SK-N-SH (cell line): ENCODE data around the gene SNED1. TPM values are rescaled to one million over a fixed set of nuclear protein-coding genes. Genes with fewer than 3 reads are reported as not detected.

Experiments
- CTCF ChIA-PET: fragments of 300-600, 350-600 bp; formaldehyde crosslinking; extraction: SDS; loops from one replicate; lab custom pipeline; 2021; lab: Yijun Ruan, JAX
- POLR2A ChIA-PET: fragments of 350-600 bp; sonication (Branson Sonifier 250); formaldehyde crosslinking; extraction: SDS; loops from one replicate; lab custom pipeline; 2020; ENCODE audit warnings: antibody characterized with exemption, inconsistent platforms; lab: Yijun Ruan, JAX
- DNase-seq: peaks from one replicate; pipeline ENCODE4 v3.0.0; 2012
- H2AFZ ChIP-seq: fragments of 200-600 bp; sonication (generic); 2 replicates; pipeline ENCODE4 v1.8.1; 2016; ENCODE audit warnings: antibody characterized with exemption, mild to moderate bottlenecking, low read depth
- H3F3A ChIP-seq: fragments of 200-600 bp; sonication (generic); replicated peaks from 2 replicates; pipeline ENCODE3; 2016; ENCODE audit warnings: antibody characterized with exemption, mild to moderate bottlenecking; ENCODE audit not compliant: insufficient read depth
- H3K27ac ChIP-seq, 2 experiments: fragments of 200-500 bp in 1 of 2; fragments of 200-600 bp in 1 of 2; sonication (Bioruptor generic) in 1 of 2; sonication (generic), shearing (Covaris generic) in 1 of 2; 2 replicates each; pipeline versions ENCODE4 v1.5.1 to v1.6.1; 2014 to 2016; ENCODE audit warnings: low read depth in 2 of 2, inconsistent platforms in 1 of 2, low read length in 1 of 2, mild to moderate bottlenecking in 1 of 2, mixed read lengths in 1 of 2
- H3K27me3 ChIP-seq: fragments of 200-600 bp; sonication (generic), shearing (Covaris generic); 2 replicates; pipeline ENCODE4 v1.6.1; 2016; ENCODE audit warnings: mixed run types; ENCODE audit not compliant: insufficient read depth
- H3K36me3 ChIP-seq, 2 experiments: fragments of 200-500 bp in 1 of 2; fragments of 200-600 bp in 1 of 2; sonication (Bioruptor generic) in 1 of 2; sonication (generic) in 1 of 2; replicated peaks in 1 of 2; 2 replicates each; pipeline versions ENCODE3 to v1.5.1; 2014 to 2016; ENCODE audit warnings: low read length in 1 of 2, mild to moderate bottlenecking in 1 of 2; ENCODE audit not compliant: insufficient read depth in 2 of 2, control insufficient read depth in 1 of 2
- H3K4me1 ChIP-seq, 2 experiments: fragments of 200-500 bp in 1 of 2; fragments of 200-600 bp in 1 of 2; sonication (Bioruptor generic) in 1 of 2; sonication (generic), shearing (Covaris generic) in 1 of 2; 2 replicates each; pipeline versions ENCODE4 v1.5.1 to v1.6.1; 2014 to 2016; ENCODE audit warnings: low read depth in 1 of 2, low read length in 1 of 2, mixed run types in 1 of 2; ENCODE audit not compliant: insufficient read depth in 2 of 2, control insufficient read depth in 1 of 2
- H3K4me2 ChIP-seq: fragments of 200-600 bp; sonication (generic), shearing (Covaris generic); 2 replicates; pipeline ENCODE4 v1.6.1; 2017; ENCODE audit warnings: mixed run types
- H3K4me3 ChIP-seq, 2 experiments: fragments of 200-500 bp in 1 of 2; fragments of 200-600 bp in 1 of 2; sonication (Bioruptor generic) in 1 of 2; sonication (generic), shearing (Covaris generic) in 1 of 2; 2 replicates each; pipeline versions ENCODE4 v1.5.1 to v1.8.1; 2014 to 2016; ENCODE audit warnings: low read depth in 2 of 2, inconsistent platforms in 1 of 2, low read length in 1 of 2, mild to moderate bottlenecking in 1 of 2, mixed read lengths in 1 of 2, moderate library complexity in 1 of 2
- H3K79me2 ChIP-seq: fragments of 200-600 bp; sonication (generic); 2 replicates; pipeline ENCODE4 v1.8.1; 2017; ENCODE audit warnings: mild to moderate bottlenecking; ENCODE audit not compliant: insufficient read depth
- H3K9ac ChIP-seq: fragments of 200-600 bp; sonication (generic); 2 replicates; pipeline ENCODE4 v1.6.1; 2017; ENCODE audit warnings: mixed run types
- H3K9me2 ChIP-seq: fragments of 200-600 bp; sonication (generic); 2 replicates; pipeline ENCODE4 v1.6.1; 2017; ENCODE audit warnings: mixed run types
- H3K9me3 ChIP-seq: fragments of 200-600 bp; sonication (generic); 2 replicates; pipeline ENCODE4 v1.6.1; 2017; ENCODE audit warnings: mixed run types, mild to moderate bottlenecking, moderate library complexity
- H4K20me1 ChIP-seq: fragments of 200-600 bp; sonication (generic); 2 replicates; pipeline ENCODE4 v1.6.1; 2017; ENCODE audit warnings: mild to moderate bottlenecking, mixed run types; ENCODE audit not compliant: insufficient read depth
- CHD2 ChIP-seq: fragments of 150-350 bp; IDR thresholded peaks from 2 replicates; pipeline ENCODE4 v1.6.1; 2018; ENCODE audit warnings: low read length; ENCODE audit not compliant: partially characterized antibody
- CTCF ChIP-seq: fragments of 200-600 bp; sonication (generic); IDR thresholded peaks from 2 replicates; pipeline ENCODE4 v1.6.1; 2017; ENCODE audit warnings: antibody characterized with exemption, mild to moderate bottlenecking, moderate library complexity
- EP300 ChIP-seq, 2 experiments: IDR thresholded peaks; 2 replicates each; pipeline versions ENCODE4 v1.4.0 to v1.6.1; 2012; ENCODE audit warnings: borderline replicate concordance in 1 of 2, low read depth in 1 of 2, low read length in 1 of 2
- FOXJ3 ChIP-seq: sonication (generic); formaldehyde crosslinking; IDR thresholded peaks from 2 replicates; pipeline ENCODE4 v1.5.1; 2020; ENCODE audit warnings: mild to moderate bottlenecking, missing genetic modification reagents
- FOXM1 ChIP-seq: IDR thresholded peaks from 2 replicates; pipeline ENCODE4 v1.4.0; 2012; ENCODE audit warnings: low read depth, mild to moderate bottlenecking
- GABPA ChIP-seq: IDR thresholded peaks from 2 replicates; pipeline ENCODE4 v1.4.0; 2012; ENCODE audit warnings: low read depth, mild to moderate bottlenecking
- IRF3 ChIP-seq: fragments of 150-350 bp; IDR thresholded peaks from 2 replicates; pipeline ENCODE4 v1.6.1; 2016; ENCODE audit warnings: mild to moderate bottlenecking, low read depth, low read length
- MAX ChIP-seq: IDR thresholded peaks from 2 replicates; pipeline ENCODE4 v1.4.0; 2012; ENCODE audit warnings: low read depth
- PBX3 ChIP-seq: IDR thresholded peaks from 2 replicates; pipeline ENCODE4; 2012
- RCOR1 ChIP-seq: fragments of 150-350 bp; IDR thresholded peaks from 2 replicates; pipeline ENCODE4 v1.6.1; 2017; ENCODE audit warnings: antibody characterized with exemption, low read length
- REST ChIP-seq: IDR thresholded peaks from 2 replicates; pipeline ENCODE4 v1.6.1; 2012; ENCODE audit warnings: mild to moderate bottlenecking, low read depth, low read length, moderate library complexity
- RXRA ChIP-seq: IDR thresholded peaks from 2 replicates; pipeline ENCODE4 v1.4.0; 2012; ENCODE audit warnings: low read depth, mild to moderate bottlenecking, borderline replicate concordance
- SMC3 ChIP-seq: IDR thresholded peaks from 2 replicates; pipeline ENCODE4 v1.6.1; 2012; ENCODE audit warnings: low read depth, low read length, improper control_type of control experiment
- TAF1 ChIP-seq: IDR thresholded peaks from 2 replicates; pipeline ENCODE4 v1.6.1; 2012; ENCODE audit warnings: low read depth, mild to moderate bottlenecking, low read length, moderate library complexity, borderline replicate concordance
- TCF12 ChIP-seq: IDR thresholded peaks from 2 replicates; pipeline ENCODE4 v1.4.0; 2012
- TEAD4 ChIP-seq: IDR thresholded peaks from 2 replicates; pipeline ENCODE4 v1.4.0; 2012; ENCODE audit warnings: mild to moderate bottlenecking, borderline replicate concordance; ENCODE audit not compliant: insufficient read depth
- YY1 ChIP-seq: IDR thresholded peaks from 2 replicates; pipeline ENCODE4 v1.4.0; 2012; ENCODE audit warnings: low read depth, mild to moderate bottlenecking
- WGBS: methylation state at CpG from one replicate; pipeline ENCODE4 v1.1.6; 2017; ENCODE audit warnings: low lambda C conversion rate; 5-methylcytosine and 5-hydroxymethylcytosine counted together
- polyA plus RNA-seq, 3 experiments: library from polyadenylated mRNA; depleted of rRNA; stranded (reverse); fragments of >200 nt; gene quantifications; 2 replicates each; pipeline ENCODE4 v1.2.3, GENCODE V29; 2012

SNED1 gene
- polyA plus RNA-seq, 1 of the 3 experiments (the other 2 are of a cell fraction), result 0.03 TPM

- 87% methylated on average over 13 of the region's 33 CpGs for WGBS
- Histone ChIP-seq H3K4me1 (peaks cover 0 to 35% of the 10 kb centered on the region in 2 experiments; a peak in 1 of 4 replicates), H3F3A (no peaks in the 10 kb centered on the region), H3K4me2 (no peak overlapping the region), H3K36me3 (no peaks in the 10 kb centered on the region), H3K27ac (no peak overlapping the region), H3K9me3 (no peaks in the 10 kb centered on the region), H2AFZ (no peak overlapping the region), H3K79me2 (no peaks in the 10 kb centered on the region), H3K27me3 (no peaks in the 10 kb centered on the region), H3K9me2 (no peaks in the 10 kb centered on the region), H4K20me1 (no peaks in the 10 kb centered on the region), H3K4me3 (no peak overlapping the region), H3K9ac (no peak overlapping the region)
- DNase-seq, result peak; percentile 30
- POLR2A ChIA-PET, result no interaction called here
- CTCF ChIA-PET, result interaction anchor here (3.6 kb wide), 1 partner anchor 49 kb away, joined by 11 read pairs; no protein-coding TSS in a partner anchor
- TF ChIP-seq RCOR1, result no peak
These were observed 35.2 kb upstream of the SNED1 start for GRCh38 chr2:240963065-240963867.

- H3K27me3 ChIP-seq, result no peaks in the 10 kb centered on the region
- DNase-seq, result no peak
- H3K4me1 ChIP-seq, result peaks cover 0 to 32% of the 10 kb centered on the region in 2 experiments; a peak in 1 of 4 replicates
- H3F3A ChIP-seq, result no peaks in the 10 kb centered on the region
- no peak overlapping the region for H3K27ac ChIP-seq
- no peak overlapping the region for H3K4me2 ChIP-seq
- POLR2A ChIA-PET, result no interaction called here
- no peaks in the 10 kb centered on the region for H3K9me2 ChIP-seq
- no peak overlapping the region for H3K9ac ChIP-seq
- H3K4me3 ChIP-seq, result no peak overlapping the region
- H4K20me1 ChIP-seq, result no peaks in the 10 kb centered on the region
- no peaks in the 10 kb centered on the region for H3K9me3 ChIP-seq
- H3K79me2 ChIP-seq, result no peaks in the 10 kb centered on the region
- H3K36me3 ChIP-seq, result no peaks in the 10 kb centered on the region
- CTCF ChIA-PET, result interaction anchor here (3.6 kb wide), 1 partner anchor 50 kb away, joined by 11 read pairs; no protein-coding TSS in a partner anchor
- H2AFZ ChIP-seq, result no peak overlapping the region
- TF ChIP-seq RXRA (no peak), SMC3 (no peak), CTCF (no peak), REST (no peak), MAX (no peak), FOXJ3 (CRISPR knock-in tag) (no peak), TCF12 (no peak), FOXM1 (no peak), TEAD4 (no peak), EP300 (IDR thresholded peaks at IDR 0.05; ENCODE audit: borderline replicate concordance in 1 of 2, low read depth in 1 of 2, low read length in 1 of 2) (no peak), YY1 (no peak), CHD2 (no peak), IRF3 (no peak), PBX3 (no peak), TAF1 (no peak), GABPA (no peak)
- WGBS, result 74% methylated on average over 9 of the region's 20 CpGs
These were observed 34.3 kb upstream of the SNED1 start for GRCh38 chr2:240963868-240964703.
